Hepatocyte (in vitro differentiated cells): ENCODE data around the gene EHBP1L1. TPM values are rescaled to one million over a fixed set of nuclear protein-coding genes. Genes with fewer than 3 reads are reported as not detected.

Experiments
- DNase-seq: peaks from one replicate; pipeline ENCODE4 v3.0.0-alpha.2; 2016; ENCODE audit warnings: low spot score
- H2AFZ ChIP-seq: fragments of 200-600 bp; sonication (generic); 2 replicates; pipeline ENCODE4 v1.6.0; 2016; ENCODE audit warnings: antibody characterized with exemption, mild to moderate bottlenecking
- H3K27ac ChIP-seq: fragments of 200-600 bp; sonication (generic); 2 replicates; pipeline ENCODE4 v1.5.1; 2016; ENCODE audit warnings: mild to moderate bottlenecking
- H3K27me3 ChIP-seq: fragments of 200-600 bp; sonication (generic); 2 replicates; pipeline ENCODE4 v1.6.1; 2016
- H3K36me3 ChIP-seq: fragments of 200-600 bp; sonication (generic); replicated peaks from 2 replicates; pipeline ENCODE4 v1.5.1; 2016; ENCODE audit warnings: low read depth; ENCODE audit not compliant: insufficient read depth
- H3K4me1 ChIP-seq: fragments of 200-600 bp; sonication (generic); 2 replicates; pipeline ENCODE4 v1.5.1; 2016; ENCODE audit warnings: mild to moderate bottlenecking, moderate library complexity; ENCODE audit not compliant: insufficient read depth
- H3K4me2 ChIP-seq: fragments of 200-600 bp; sonication (generic); 2 replicates; pipeline ENCODE4 v1.6.0; 2016
- H3K4me3 ChIP-seq: fragments of 200-600 bp; sonication (generic); 2 replicates; pipeline ENCODE4 v1.5.1; 2016; ENCODE audit warnings: mild to moderate bottlenecking
- H3K79me2 ChIP-seq: fragments of 200-600 bp; sonication (generic); 2 replicates; pipeline ENCODE4 v1.6.0; 2017; ENCODE audit warnings: mild to moderate bottlenecking
- H3K9me2 ChIP-seq: fragments of 200-600 bp; sonication (generic); replicated peaks from 2 replicates; pipeline ENCODE4 v1.6.0; 2017; ENCODE audit warnings: mild to moderate bottlenecking; ENCODE audit not compliant: insufficient read depth
- H3K9me3 ChIP-seq: fragments of 200-600 bp; sonication (generic); 2 replicates; pipeline ENCODE4 v1.5.1; 2016; ENCODE audit warnings: low read depth, mild to moderate bottlenecking
- H4K20me1 ChIP-seq: fragments of 200-600 bp; sonication (generic); 2 replicates; pipeline ENCODE4 v1.6.0; 2016; ENCODE audit warnings: mild to moderate bottlenecking; ENCODE audit not compliant: insufficient read depth, poor library complexity, severe bottlenecking
- EZH2 ChIP-seq: fragments of 200-600 bp; sonication (generic); IDR thresholded peaks from 2 replicates; pipeline ENCODE4 v1.6.1; 2016; ENCODE audit warnings: antibody characterized with exemption, mild to moderate bottlenecking, borderline replicate concordance
- EZH2phosphoT487 ChIP-seq: fragments of 200-600 bp; sonication (generic); IDR thresholded peaks from one replicate; pipeline ENCODE4 v1.6.1; 2018; ENCODE audit warnings: antibody characterized with exemption, mild to moderate bottlenecking, low read depth, moderate library complexity; ENCODE audit not compliant: unreplicated experiment, severe bottlenecking
- WGBS: methylation state at CpG from one replicate; pipeline ENCODE4 v1.1.6; 2016; ENCODE audit warnings: low lambda C conversion rate; ENCODE audit errors: missing lambda C conversion rate; 5-methylcytosine and 5-hydroxymethylcytosine counted together
- polyA plus RNA-seq: library from polyadenylated mRNA; unstranded; fragments of >200 nt; fragmentation: Nextera tagmentation; extraction: Ambion mirVana; gene quantifications from 2 replicates; pipeline ENCODE4 v1.2.1, GENCODE V29; 2016
- total RNA-seq: library from RNA; depleted of rRNA; stranded (reverse); fragments of >200 nt; gene quantifications from 2 replicates; pipeline ENCODE4 v1.2.3, GENCODE V29; 2014
- TF ChIP-seq, protein P1 (sequence below): fragments of 200-600 bp; sonication (generic); IDR thresholded peaks from 2 replicates; pipeline ENCODE4 v1.5.1; 2016; ENCODE audit warnings: antibody characterized with exemption, mild to moderate bottlenecking; ENCODE audit not compliant: poor library complexity

The EHBP1L1 gene
- total and polyA plus RNA-seq, 2 experiments from 2014 or later: 12.5 to 20.9 TPM

DNA sequence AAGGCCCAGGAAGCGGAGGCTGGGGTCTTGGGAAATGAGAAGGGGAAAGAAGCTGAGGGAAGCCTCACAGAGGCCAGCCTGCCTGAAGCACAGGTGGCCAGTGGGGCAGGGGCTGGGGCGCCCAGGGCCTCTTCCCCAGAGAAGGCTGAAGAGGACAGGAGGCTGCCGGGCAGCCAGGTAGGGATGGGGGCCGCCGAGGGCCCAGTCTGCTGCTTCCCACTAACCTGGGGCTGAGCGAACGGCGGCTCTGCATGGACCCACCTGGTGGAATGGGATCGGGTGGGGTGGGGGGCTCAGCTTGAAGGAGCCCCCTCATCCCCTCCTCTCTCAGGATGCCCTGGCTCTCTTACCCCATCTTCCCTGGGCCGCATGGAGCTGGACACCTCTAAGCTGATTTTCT lies 7.7 kb downstream of the EHBP1L1 start:
- Histone ChIP-seq H3K4me3 (no peak overlapping the region), H3K36me3 (no peaks in the 10 kb centered on the region), H3K27me3 (peaks cover 20% of the 10 kb centered on the region), H3K9me2 (no peaks in the 10 kb centered on the region), H3K4me1 (no peaks in the 10 kb centered on the region), H3K9me3 (no peaks in the 10 kb centered on the region), H3K79me2 (no peaks in the 10 kb centered on the region), H4K20me1 (no peaks in the 10 kb centered on the region), H2AFZ (no peak overlapping the region), H3K4me2 (no peak overlapping the region), H3K27ac (no peak overlapping the region)
- TF ChIP-seq EZH2phosphoT487 (no peak), EZH2 (no peak)
- TF ChIP-seq, protein P1, sequence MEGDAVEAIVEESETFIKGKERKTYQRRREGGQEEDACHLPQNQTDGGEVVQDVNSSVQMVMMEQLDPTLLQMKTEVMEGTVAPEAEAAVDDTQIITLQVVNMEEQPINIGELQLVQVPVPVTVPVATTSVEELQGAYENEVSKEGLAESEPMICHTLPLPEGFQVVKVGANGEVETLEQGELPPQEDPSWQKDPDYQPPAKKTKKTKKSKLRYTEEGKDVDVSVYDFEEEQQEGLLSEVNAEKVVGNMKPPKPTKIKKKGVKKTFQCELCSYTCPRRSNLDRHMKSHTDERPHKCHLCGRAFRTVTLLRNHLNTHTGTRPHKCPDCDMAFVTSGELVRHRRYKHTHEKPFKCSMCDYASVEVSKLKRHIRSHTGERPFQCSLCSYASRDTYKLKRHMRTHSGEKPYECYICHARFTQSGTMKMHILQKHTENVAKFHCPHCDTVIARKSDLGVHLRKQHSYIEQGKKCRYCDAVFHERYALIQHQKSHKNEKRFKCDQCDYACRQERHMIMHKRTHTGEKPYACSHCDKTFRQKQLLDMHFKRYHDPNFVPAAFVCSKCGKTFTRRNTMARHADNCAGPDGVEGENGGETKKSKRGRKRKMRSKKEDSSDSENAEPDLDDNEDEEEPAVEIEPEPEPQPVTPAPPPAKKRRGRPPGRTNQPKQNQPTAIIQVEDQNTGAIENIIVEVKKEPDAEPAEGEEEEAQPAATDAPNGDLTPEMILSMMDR: no peak
- WGBS: 91% methylated on average over 9 of the region's 10 CpGs
- DNase-seq: no peak

DNA sequence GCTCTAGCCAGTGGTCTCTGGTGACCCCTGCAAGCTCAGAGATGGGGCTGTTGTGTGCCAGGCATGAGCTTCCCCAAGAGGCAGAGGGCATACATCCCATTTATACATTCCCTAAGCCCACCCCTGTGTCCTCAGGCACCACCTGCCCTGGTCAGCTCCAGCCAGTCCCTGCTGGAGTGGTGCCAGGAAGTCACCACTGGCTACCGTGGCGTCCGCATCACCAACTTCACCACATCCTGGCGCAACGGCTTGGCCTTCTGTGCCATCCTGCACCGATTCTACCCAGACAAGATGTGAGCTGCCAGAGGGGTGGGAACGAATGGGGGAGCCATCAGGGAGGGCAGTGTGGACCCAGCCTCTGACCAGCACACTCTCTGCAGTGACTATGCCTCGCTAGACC lies 8.3 kb downstream of the EHBP1L1 start:
- H3K27ac ChIP-seq: no peak overlapping the region
- no peak overlapping the region for H3K4me2 ChIP-seq
- H4K20me1 ChIP-seq: no peaks in the 10 kb centered on the region

DNA sequence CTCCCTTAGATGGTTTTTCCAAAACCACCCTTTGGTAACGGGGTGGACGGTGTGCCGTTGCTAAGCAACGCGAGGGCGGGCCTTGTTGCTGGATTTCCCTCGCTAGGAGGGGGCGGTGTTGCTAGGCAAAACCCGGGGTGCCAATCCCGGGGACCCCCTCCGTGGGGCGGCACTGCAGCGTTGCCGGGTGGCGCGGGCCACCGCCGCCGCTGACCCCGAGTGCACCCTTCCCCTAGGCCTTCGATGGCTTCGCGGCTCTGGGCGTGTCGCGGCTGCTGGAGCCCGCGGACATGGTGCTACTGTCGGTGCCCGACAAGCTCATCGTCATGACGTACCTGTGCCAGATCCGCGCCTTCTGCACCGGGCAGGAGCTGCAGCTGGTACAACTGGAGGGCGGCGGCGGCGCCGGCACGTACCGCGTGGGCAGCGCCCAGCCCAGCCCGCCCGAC lies 8.9 kb downstream of the EHBP1L1 start:
- Histone ChIP-seq H3K4me3 (no peak overlapping the region), H3K9me2 (no peaks in the 10 kb centered on the region), H3K27ac (no peak overlapping the region), H3K79me2 (no peaks in the 10 kb centered on the region), H3K9me3 (no peaks in the 10 kb centered on the region), H4K20me1 (no peaks in the 10 kb centered on the region), H3K4me1 (no peaks in the 10 kb centered on the region), H2AFZ (no peak overlapping the region), H3K27me3 (peaks cover 20% of the 10 kb centered on the region), H3K36me3 (no peaks in the 10 kb centered on the region), H3K4me2 (peak overlapping the region; percentile 51)
- no peak for DNase-seq
- 62% methylated on average over 46 of the region's 46 CpGs for WGBS
- TF ChIP-seq EZH2: peak; percentile 43
- TF ChIP-seq, protein P1: no peak

More for the DNA sequence above, 8.3 kb downstream of the EHBP1L1 start:
- no peaks in the 10 kb centered on the region for H3K9me2 ChIP-seq
- H3K79me2 ChIP-seq: no peaks in the 10 kb centered on the region
- TF ChIP-seq, protein P1: no peak
- TF ChIP-seq EZH2 (no peak), EZH2phosphoT487 (no peak)
- H3K4me3 ChIP-seq: no peak overlapping the region
- 82% methylated on average over 8 of the region's 8 CpGs for WGBS
- no peaks in the 10 kb centered on the region for H3K4me1 ChIP-seq
- no peaks in the 10 kb centered on the region for H3K36me3 ChIP-seq
- H3K27me3 ChIP-seq: peaks cover 20% of the 10 kb centered on the region
- no peak overlapping the region for H2AFZ ChIP-seq
- H3K9me3 ChIP-seq: no peaks in the 10 kb centered on the region
- no peak for DNase-seq
